Liver (tissue), 9 donors: ENCODE data around the gene TUBGCP2. TPM values are rescaled to one million over a fixed set of nuclear protein-coding genes. Genes with fewer than 3 reads are reported as not detected.

Experiments used
- DNase-seq: peaks from one replicate; pipeline ENCODE4 v3.0.0-alpha.2; 2017; ENCODE audit warnings: low spot score
- H3K27ac ChIP-seq, 2 donors: one replicate each; pipeline ENCODE4 v1.7.0; 2013; ENCODE audit warnings: inconsistent platforms in 2 of 2, low read length in 2 of 2, control low read depth in 1 of 2, low read depth in 1 of 2, mild to moderate bottlenecking in 1 of 2
- H3K27me3 ChIP-seq, 4 donors: one replicate each; pipeline versions ENCODE4 v1.6.1 to v1.7.0; 2013; ENCODE audit warnings: low read length in 3 of 4, inconsistent platforms in 1 of 4, mild to moderate bottlenecking in 1 of 4, moderate library complexity in 1 of 4; ENCODE audit not compliant: control insufficient read depth in 4 of 4, insufficient read depth in 4 of 4
- H3K36me3 ChIP-seq, 4 donors: one replicate each; pipeline versions ENCODE4 v1.6.1 to v1.7.0; 2013; ENCODE audit warnings: low read length in 3 of 4, mild to moderate bottlenecking in 3 of 4, low read depth in 1 of 4, moderate library complexity in 1 of 4; ENCODE audit not compliant: control insufficient read depth in 4 of 4, insufficient read depth in 3 of 4
- H3K4me1 ChIP-seq, 4 donors: one replicate each; pipeline versions ENCODE4 v1.6.1 to v1.7.0; 2013; ENCODE audit warnings: low read length in 3 of 4, mild to moderate bottlenecking in 3 of 4, moderate library complexity in 1 of 4; ENCODE audit not compliant: control insufficient read depth in 4 of 4, insufficient read depth in 4 of 4
- H3K4me3 ChIP-seq, 3 donors: one replicate each; pipeline versions ENCODE4 v1.6.1 to v1.7.0; 2013; ENCODE audit warnings: low read length in 3 of 3, control low read depth in 1 of 3, low read depth in 1 of 3, mild to moderate bottlenecking in 1 of 3
- H3K9ac ChIP-seq, 2 donors: one replicate each; pipeline ENCODE4 v1.7.0; 2013; ENCODE audit warnings: low read length in 2 of 2, mild to moderate bottlenecking in 2 of 2, moderate library complexity in 2 of 2, control low read depth in 1 of 2, low read depth in 1 of 2
- H3K9me3 ChIP-seq, 4 donors: one replicate each; pipeline versions ENCODE4 v1.6.1 to v1.7.0; 2013; ENCODE audit warnings: low read length in 3 of 4; ENCODE audit not compliant: control insufficient read depth in 4 of 4
- ATF3 ChIP-seq: IDR thresholded peaks from 2 replicates; pipeline ENCODE4 v1.6.1; 2016; ENCODE audit warnings: antibody characterized with exemption
- FOXA1 ChIP-seq: IDR thresholded peaks from 2 replicates; pipeline ENCODE4 v1.6.1; 2016; ENCODE audit warnings: antibody characterized with exemption
- FOXA2 ChIP-seq: IDR thresholded peaks from 2 replicates; pipeline ENCODE4 v1.6.1; 2016; ENCODE audit warnings: antibody characterized with exemption
- GABPA ChIP-seq, 2 donors: IDR thresholded peaks in 1 of 2; conservative IDR thresholded peaks in 1 of 2; 2 replicates each; pipeline ENCODE4 v1.6.1; 2016; ENCODE audit warnings: antibody characterized with exemption in 2 of 2, mild to moderate bottlenecking in 1 of 2, moderate library complexity in 1 of 2
- HNF4A ChIP-seq, 2 donors: conservative IDR thresholded peaks; 2 replicates each; pipeline ENCODE4 v1.6.1; 2016; ENCODE audit warnings: antibody characterized with exemption in 2 of 2, mild to moderate bottlenecking in 2 of 2
- HNF4G ChIP-seq: IDR thresholded peaks from 2 replicates; pipeline ENCODE4 v1.6.1; 2016; ENCODE audit warnings: antibody characterized with exemption
- JUND ChIP-seq, 2 donors: IDR thresholded peaks; 2 replicates each; pipeline ENCODE4 v1.6.1; 2016; ENCODE audit warnings: antibody characterized with exemption in 2 of 2
- NR2F2 ChIP-seq: IDR thresholded peaks from 2 replicates; pipeline ENCODE4 v1.6.1; 2016; ENCODE audit warnings: antibody characterized with exemption
- RAD21 ChIP-seq, 2 donors: IDR thresholded peaks; 2 replicates each; pipeline ENCODE4 v1.6.1; 2016; ENCODE audit warnings: antibody characterized with exemption in 2 of 2, mild to moderate bottlenecking in 2 of 2
- REST ChIP-seq: IDR thresholded peaks from 2 replicates; pipeline ENCODE4 v1.6.1; 2016; ENCODE audit warnings: antibody characterized with exemption, mild to moderate bottlenecking
- RXRA ChIP-seq, 2 donors: IDR thresholded peaks; 2 replicates each; pipeline ENCODE4 v1.6.1; 2017 to 2018; ENCODE audit warnings: antibody characterized with exemption in 2 of 2, mild to moderate bottlenecking in 1 of 2
- SP1 ChIP-seq: IDR thresholded peaks from 2 replicates; pipeline ENCODE4 v1.6.1; 2018; ENCODE audit warnings: antibody characterized with exemption, mild to moderate bottlenecking
- TAF1 ChIP-seq: conservative IDR thresholded peaks from 2 replicates; pipeline ENCODE4 v1.6.1; 2016; ENCODE audit warnings: antibody characterized with exemption, mild to moderate bottlenecking
- YY1 ChIP-seq: IDR thresholded peaks from 2 replicates; pipeline ENCODE4 v1.6.1; 2016; ENCODE audit warnings: antibody characterized with exemption, mild to moderate bottlenecking
- ZBTB33 ChIP-seq: IDR thresholded peaks from 2 replicates; pipeline ENCODE4 v1.6.1; 2016; ENCODE audit warnings: antibody characterized with exemption
- WGBS: extraction: QIAGEN DNeasy Blood & Tissue Kit; methylation state at CpG from one replicate; pipeline ENCODE4 v1.1.7; 2013; 5-methylcytosine and 5-hydroxymethylcytosine counted together
- polyA plus RNA-seq, 2 donors: library from polyadenylated mRNA; stranded (reverse) in 1 of 2; unstranded in 1 of 2; fragments of 200-250 nt in 1 of 2; fragments of >200 nt in 1 of 2; fragmentation: Nextera tagmentation in 1 of 2; extraction: Ambion mirVana in 1 of 2; gene quantifications; one replicate each; pipeline versions ENCODE4 v1.2.1 to v1.2.3, GENCODE V29; 2013 to 2015
- total RNA-seq, 2 donors: library from RNA; depleted of rRNA; stranded (reverse); fragments of >200 nt; gene quantifications; one replicate each; pipeline ENCODE4 v1.2.3, GENCODE V29; 2014
- TF ChIP-seq, protein P1 (sequence below): IDR thresholded peaks from 2 replicates; pipeline ENCODE4 v1.6.1; 2016; ENCODE audit warnings: antibody characterized with exemption
- TF ChIP-seq, protein P2 (sequence below): fragments of 150-350 bp; IDR thresholded peaks from 2 replicates; pipeline ENCODE4 v1.5.1; 2017; ENCODE audit warnings: improper control_type of control experiment, low read depth, low read length; ENCODE audit not compliant: missing input control
- donor health status: healthy.
- donor health status: healthy.
- donor health status: healthy.
- donor health status: healthy.
- donor health status: healthy.

TUBGCP2 gene
- total and polyA plus RNA-seq, 4 donors, result 18.8 to 32.4 (median 27.6) TPM

- no peaks in the 10 kb centered on the region for H3K27me3 ChIP-seq
- DNase-seq, result no peak
- H3K27ac ChIP-seq, result no peak overlapping the region
- no peak overlapping the region for H3K4me3 ChIP-seq
- peaks cover 7 to 28% (median 11%) of the 10 kb centered on the region in 4 donors for H3K36me3 ChIP-seq
- TF ChIP-seq YY1 (no peak), ZBTB33 (no peak), NR2F2 (no peak), FOXA2 (no peak), FOXA1 (no peak), TAF1 (no peak), RAD21 (IDR thresholded peaks at IDR 0.05) (no peak), HNF4A (conservative IDR thresholded peaks at IDR 0.05) (no peak), ATF3 (no peak), RXRA (IDR thresholded peaks at IDR 0.05) (no peak), HNF4G (no peak), GABPA (IDR thresholded peaks at IDR 0.05 in 1 of 2, conservative IDR thresholded peaks at IDR 0.05 in 1 of 2) (no peak), JUND (IDR thresholded peaks at IDR 0.05) (no peak), REST (no peak)
- TF ChIP-seq, protein P1, sequence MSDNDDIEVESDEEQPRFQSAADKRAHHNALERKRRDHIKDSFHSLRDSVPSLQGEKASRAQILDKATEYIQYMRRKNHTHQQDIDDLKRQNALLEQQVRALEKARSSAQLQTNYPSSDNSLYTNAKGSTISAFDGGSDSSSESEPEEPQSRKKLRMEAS, result no peak
- TF ChIP-seq, protein P2, sequence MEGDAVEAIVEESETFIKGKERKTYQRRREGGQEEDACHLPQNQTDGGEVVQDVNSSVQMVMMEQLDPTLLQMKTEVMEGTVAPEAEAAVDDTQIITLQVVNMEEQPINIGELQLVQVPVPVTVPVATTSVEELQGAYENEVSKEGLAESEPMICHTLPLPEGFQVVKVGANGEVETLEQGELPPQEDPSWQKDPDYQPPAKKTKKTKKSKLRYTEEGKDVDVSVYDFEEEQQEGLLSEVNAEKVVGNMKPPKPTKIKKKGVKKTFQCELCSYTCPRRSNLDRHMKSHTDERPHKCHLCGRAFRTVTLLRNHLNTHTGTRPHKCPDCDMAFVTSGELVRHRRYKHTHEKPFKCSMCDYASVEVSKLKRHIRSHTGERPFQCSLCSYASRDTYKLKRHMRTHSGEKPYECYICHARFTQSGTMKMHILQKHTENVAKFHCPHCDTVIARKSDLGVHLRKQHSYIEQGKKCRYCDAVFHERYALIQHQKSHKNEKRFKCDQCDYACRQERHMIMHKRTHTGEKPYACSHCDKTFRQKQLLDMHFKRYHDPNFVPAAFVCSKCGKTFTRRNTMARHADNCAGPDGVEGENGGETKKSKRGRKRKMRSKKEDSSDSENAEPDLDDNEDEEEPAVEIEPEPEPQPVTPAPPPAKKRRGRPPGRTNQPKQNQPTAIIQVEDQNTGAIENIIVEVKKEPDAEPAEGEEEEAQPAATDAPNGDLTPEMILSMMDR, result no peak
- H3K9me3 ChIP-seq, result no peaks in the 10 kb centered on the region
- no peaks in the 10 kb centered on the region for H3K4me1 ChIP-seq
- WGBS, result 88% methylated on average over 26 of the region's 26 CpGs
- no peak overlapping the region for H3K9ac ChIP-seq
Observed at GRCh38 chr10:133269367-133269766, 39.3 kb downstream of the TUBGCP2 start.

DNA sequence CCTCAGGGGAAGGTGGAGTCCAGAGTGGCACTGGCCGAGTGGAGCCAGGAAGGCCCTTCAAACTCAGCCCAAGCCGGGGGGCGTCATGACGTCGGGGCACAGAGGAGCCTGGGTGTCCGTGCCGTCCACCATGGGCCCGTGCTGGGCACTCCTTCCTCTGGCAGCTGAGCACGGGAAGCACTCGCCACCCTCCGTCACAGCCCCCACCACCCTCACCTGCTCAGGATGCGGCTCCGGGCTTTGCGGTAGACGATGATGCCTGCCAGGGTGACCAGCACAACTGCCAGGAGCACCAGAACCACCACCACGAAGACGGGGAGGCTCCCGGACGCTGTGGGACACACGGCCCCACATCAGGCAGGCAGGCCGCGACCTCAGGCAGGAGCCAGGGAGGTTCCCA is 40.1 kb downstream of the TUBGCP2 start:
- no peak overlapping the region for H3K9ac ChIP-seq
- no peaks in the 10 kb centered on the region for H3K4me1 ChIP-seq
- no peaks in the 10 kb centered on the region for H3K9me3 ChIP-seq
- peaks cover 7 to 28% (median 11%) of the 10 kb centered on the region in 4 donors for H3K36me3 ChIP-seq
- WGBS, result 97% methylated on average over 22 of the region's 22 CpGs
- no peak overlapping the region for H3K4me3 ChIP-seq
- no peak overlapping the region for H3K27ac ChIP-seq
- no peak for DNase-seq
- H3K27me3 ChIP-seq, result no peaks in the 10 kb centered on the region
- TF ChIP-seq, protein P1, result no peak
- no peak for TF ChIP-seq JUND (IDR thresholded peaks at IDR 0.05)
- no peak for TF ChIP-seq ATF3
- TF ChIP-seq, protein P2, result no peak
- TF ChIP-seq RAD21 (IDR thresholded peaks at IDR 0.05), result no peak
- TF ChIP-seq HNF4G, result no peak
- no peak for TF ChIP-seq HNF4A (conservative IDR thresholded peaks at IDR 0.05)
- TF ChIP-seq REST, result no peak
- no peak for TF ChIP-seq RXRA (IDR thresholded peaks at IDR 0.05)
- TF ChIP-seq SP1, result no peak
- no peak for TF ChIP-seq NR2F2
- no peak for TF ChIP-seq YY1
